ENCODE data around the gene TBC1D17.

TBC1D17 gene

GRCh38 chr19:49879243-49879963 is 1.9 kb downstream of the TBC1D17 start:
- DNase-seq, result no peak

DNA sequence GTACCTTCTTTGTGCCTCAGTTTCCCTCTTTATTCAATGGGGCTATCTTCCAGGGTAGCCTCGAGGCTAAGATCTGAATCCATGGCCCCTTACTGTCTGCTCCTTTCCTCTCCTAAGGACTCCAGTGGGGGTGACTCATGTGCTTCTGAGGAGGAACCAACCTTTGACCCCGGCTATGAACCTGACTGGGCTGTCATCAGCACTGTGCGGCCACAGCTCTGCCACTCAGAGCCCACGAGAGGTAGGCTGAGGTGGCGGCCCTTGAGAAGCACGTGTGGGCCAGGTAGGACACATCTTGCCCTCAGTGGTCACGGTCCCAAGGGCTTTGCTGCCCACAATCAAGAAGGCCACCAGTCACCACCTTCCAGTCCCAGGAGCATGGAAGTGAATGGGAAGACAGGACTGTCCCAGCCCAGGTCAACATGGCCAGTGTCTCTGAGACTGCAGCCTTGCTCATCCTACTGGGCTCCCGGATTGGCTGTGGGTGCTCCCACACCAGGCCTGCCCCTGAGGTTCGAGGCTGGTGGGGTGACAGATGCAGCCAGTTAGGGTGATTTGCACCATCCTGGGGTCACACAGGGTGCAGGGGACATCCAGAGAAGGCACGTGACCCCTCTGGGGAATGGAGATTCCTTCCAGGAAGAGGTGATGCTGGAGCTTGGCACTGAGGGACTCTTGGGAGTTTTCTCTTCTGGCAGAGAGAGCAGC is 2.8 kb downstream of the TBC1D17 start:
- DNase-seq, result no peak

- no peak for DNase-seq
Measured at GRCh38 chr19:49881186-49881585, 3.7 kb downstream of the TBC1D17 start.

- DNase-seq, result no peak
Measured at GRCh38 chr19:49881672-49882394, 4.3 kb downstream of the TBC1D17 start.

DNA sequence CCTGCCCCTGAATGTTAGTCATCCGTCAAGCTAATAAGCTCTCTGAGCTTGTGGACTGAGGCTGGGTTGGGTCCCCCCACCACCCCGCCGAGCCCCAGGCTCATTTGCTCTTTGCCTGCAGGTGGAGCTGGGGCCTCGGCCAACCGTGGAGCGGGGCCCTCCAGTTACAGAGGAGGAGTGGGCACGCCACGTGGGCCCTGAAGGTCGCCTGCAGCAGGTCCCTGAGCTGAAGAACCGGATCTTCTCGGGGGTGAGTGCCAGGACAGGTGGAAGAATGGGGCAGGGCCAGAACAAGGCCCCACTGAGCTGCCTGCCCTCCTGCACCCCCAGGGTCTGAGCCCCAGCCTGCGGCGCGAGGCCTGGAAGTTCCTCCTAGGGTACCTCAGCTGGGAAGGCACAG is 5.1 kb downstream of the TBC1D17 start:
- DNase-seq, result no peak

DNA sequence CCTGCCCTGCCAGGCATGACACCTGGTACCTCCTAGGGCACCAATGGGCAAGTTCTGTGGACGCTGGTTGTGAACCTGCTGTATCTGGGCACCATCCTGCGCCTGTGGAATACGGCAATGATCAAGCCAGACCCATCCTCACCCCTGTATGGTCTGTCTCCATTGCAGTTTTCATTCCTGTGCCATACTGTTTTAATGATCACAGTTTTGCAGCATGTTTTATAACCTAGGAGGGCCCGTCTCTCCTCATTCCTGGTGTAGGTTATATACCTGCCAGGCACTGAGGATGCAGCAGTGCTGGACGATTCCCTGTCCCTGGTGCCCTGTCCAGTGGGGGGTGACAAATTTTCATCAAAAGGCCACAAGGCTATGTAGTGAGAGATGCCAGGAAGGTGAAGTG is 5.6 kb downstream of the TBC1D17 start:
- DNase-seq, result no peak

DNA sequence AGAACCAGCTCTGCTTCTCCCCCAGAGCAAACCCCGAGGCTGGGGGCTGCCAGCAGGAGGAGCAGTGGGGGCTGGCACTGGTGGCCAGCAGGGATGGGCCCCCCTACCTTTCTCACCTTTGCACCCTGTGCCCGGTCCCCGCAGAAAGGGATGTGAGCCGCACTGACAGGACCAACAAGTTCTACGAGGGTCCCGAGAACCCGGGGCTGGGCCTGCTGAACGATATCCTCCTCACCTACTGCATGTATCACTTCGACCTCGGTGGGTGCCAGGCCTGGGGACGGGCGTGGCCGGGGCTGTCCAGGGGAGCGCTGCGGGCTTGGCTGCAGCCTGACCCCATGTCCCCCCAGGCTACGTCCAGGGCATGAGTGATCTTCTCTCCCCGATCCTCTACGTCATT is 6.6 kb downstream of the TBC1D17 start:
- DNase-seq, result no peak

DNA sequence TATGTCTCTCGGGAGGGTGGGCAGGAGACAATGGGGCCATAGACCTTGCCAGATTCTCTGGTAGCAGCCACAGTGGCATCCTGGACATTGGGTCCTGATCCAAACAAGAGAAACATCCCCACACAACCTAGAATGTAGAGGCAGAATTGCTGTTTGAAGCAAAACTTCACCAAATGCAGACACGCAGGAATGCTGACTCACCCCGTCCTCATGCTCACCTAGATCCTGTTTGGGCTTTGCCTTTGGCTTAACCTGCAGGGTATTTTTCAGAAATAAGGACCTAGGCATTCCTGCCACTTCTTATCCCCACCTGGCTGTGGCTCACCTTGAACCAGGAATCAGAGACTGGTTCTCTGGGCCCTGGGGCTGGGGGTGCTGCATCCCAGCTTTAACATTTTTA is 7.3 kb downstream of the TBC1D17 start:
- DNase-seq, result no peak

- no peak for DNase-seq
Measured at GRCh38 chr19:49887037-49887664, 9.6 kb downstream of the TBC1D17 start.

DNA sequence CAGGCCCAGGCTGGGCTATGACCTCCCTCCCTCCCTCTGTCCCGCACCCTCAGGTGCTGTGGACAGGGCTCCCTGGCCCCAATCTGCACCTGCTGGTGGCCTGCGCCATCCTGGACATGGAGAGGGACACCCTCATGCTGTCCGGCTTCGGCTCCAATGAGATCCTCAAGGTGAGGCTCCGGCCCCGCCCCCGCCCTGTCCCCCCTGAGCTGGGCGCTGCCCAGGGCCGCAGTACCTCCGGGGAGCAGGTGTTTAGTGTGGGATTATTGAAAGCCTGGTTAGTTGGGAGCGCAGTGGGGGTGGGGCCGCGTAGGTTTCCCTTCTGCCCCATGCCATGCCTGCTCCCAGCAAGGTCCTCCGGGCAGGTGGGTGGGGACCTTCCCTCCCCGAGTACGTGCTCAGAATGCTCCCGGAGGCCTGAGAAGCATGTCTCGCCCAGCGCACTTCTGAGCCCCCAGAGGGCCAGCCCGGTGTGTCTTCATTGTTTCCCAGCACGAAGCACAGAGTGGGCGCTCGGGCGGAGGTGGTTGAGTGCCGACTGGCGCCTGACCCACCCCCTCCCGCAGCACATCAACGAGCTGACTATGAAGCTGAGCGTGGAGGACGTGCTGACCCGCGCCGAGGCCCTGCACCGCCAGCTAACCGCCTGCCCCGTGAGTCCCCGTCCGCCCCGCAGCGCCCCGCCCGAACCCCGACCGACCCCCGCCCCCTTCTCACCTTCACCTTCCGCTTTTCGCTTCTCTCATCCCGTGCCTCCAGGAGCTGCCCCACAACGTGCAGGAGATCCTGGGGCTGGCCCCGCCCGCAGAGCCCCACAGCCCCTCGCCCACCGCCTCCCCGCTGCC is 10.4 kb downstream of the TBC1D17 start:
- DNase-seq, result peak; percentile 57

- DNase-seq, result peak; percentile 49
Measured at GRCh38 chr19:49888510-49888824, 11.0 kb downstream of the TBC1D17 start.

GRCh38 chr19:49889038-49889686 is 11.7 kb downstream of the TBC1D17 start:
- no peak for DNase-seq

DNA sequence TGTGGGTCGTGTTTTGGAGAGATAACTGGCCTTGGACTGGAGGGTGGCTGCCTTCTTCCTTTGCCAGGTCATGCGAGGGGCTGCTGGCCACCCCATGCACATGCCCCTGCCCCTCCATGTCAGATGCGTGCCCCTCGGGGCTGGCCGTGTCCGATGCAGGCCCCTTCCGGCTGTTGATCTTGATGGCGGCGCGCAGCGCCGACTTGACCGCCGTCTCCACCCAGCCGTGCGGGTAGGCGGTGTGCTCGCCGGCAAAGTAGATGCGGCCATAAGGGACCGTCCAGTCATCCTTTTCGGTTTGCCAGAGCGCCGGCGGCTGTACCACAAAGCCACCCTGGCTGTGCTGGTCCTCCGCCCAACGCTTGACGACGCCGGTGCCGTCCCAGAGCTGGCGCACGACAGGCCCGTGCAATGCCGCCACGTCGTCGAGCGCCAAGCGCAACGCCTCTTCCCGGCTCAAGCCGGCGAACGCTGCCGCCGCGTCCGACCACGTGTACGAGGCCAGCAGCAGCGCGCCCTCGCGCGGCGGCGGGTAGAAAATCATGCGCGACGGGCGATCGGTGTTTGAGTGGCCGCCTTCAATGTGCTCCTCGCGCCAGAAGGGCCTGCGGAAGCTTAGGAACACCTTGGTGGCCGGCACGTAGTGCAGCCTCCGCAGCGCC is 12.3 kb downstream of the TBC1D17 start:
- no peak for DNase-seq

DNA sequence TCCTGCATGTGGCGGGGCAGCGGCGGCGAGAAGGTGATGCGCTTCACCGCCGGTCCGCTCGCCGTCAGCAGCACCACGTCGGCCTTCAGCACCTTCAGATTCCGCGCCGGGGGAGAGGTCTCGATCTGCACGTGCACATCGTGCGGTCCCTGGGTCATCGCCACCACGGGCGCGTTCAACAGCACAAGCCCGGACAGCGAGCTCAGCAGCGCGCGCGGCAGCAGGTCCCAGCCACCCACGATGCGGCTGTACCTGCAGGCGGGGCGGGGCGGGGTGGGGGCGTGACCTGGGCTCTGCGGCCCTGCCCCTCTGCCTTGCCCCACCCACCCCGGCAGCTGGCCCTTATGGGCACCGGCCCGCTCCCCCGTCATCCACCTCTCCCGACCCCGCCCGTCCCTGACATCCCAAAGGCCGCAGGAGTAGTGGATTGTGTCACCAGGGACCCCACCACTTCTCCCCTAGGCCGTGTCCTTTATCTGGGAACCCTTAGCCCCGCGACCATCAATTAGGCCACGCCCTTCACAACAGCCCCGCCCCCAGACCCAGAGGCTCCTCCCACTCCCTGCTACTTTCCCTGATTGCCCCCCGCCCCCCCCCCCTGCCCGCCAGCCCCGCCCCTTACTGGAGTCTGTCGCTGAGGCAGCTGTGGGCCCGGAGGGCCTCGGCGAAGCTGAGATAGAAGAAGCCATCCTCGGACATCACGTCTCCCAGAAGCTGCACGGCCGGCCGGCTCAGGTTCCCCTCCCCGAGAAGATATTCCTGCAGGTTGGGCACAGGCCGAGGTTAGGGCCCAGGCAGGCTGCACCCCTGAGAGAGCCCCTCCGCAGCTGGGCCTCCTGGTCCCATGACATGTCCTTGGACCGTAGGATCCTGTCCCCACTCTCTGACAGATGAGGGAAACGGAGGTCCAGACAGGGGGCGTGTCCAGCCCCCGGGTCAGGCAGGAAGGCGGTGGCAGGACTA is 13.1 kb downstream of the TBC1D17 start:
- no peak for DNase-seq

- no peak for DNase-seq
Measured at GRCh38 chr19:49891393-49891792, 13.9 kb downstream of the TBC1D17 start.

DNA sequence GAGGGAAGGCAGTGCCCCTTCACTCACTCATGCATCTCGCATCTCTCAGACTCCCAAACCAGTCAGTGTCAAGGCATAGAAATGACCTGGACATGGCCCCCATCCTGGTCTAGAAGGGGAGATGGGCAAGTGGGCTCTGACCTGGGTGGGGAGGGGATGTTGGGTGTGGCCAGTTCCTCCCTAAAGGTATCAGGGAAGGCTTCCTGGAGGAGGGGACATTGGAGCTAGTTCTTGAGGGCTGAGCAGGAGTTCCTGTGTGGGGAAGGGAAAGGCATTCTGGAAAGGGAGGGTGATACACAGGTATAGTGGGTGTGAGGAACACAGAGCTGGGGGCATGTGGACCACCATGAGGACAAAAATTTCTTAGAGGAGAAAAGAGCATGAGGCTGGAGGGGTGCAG is 15.2 kb downstream of the TBC1D17 start:
- DNase-seq, result no peak

DNA sequence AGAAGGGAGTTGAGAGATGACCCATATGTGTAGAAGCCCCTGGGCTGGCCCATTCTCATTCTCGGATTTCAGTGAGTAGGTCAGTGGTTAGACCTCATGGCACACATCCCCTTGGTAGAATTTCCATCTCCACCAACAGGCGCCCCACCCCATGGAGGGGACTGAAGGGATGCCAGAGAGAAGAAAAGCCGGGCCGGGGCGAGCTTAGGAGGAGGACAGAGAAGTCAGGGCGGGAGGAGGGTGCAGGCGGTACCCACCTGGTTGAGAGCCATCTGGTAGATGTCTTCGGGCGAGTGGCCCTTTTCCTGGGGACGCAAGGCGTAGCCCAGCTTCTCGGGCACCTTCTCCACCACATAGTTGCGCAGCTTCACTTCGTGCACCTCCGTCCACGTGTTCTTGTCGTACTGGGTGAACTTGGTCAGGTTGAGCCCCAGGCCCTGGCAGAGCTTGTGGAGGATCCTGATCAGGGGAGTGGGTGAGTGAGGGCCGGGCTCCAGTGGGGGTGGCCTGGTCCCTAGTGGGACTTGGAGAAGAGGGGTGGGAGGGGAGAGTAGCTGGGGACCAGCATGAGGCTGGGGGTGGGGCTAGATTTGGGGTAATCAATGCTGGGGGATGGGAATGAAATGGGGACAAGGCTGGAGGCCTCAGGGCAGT is 16.6 kb downstream of the TBC1D17 start:
- no peak for DNase-seq

GRCh38 chr19:49894879-49895565 is 17.5 kb downstream of the TBC1D17 start:
- DNase-seq, result no peak
